ENCODE results near the gene GGT5.
"Not testable (repeated sequence)": the region's sequence is repeated elsewhere in the genome, so short reads cannot be mapped to it uniquely, and the experiment has no call there.

GRCh38 chr22:24264329-24264896 lies 19.5 kb upstream of the GGT5 start:
- TF ChIP-seq, protein P1, sequence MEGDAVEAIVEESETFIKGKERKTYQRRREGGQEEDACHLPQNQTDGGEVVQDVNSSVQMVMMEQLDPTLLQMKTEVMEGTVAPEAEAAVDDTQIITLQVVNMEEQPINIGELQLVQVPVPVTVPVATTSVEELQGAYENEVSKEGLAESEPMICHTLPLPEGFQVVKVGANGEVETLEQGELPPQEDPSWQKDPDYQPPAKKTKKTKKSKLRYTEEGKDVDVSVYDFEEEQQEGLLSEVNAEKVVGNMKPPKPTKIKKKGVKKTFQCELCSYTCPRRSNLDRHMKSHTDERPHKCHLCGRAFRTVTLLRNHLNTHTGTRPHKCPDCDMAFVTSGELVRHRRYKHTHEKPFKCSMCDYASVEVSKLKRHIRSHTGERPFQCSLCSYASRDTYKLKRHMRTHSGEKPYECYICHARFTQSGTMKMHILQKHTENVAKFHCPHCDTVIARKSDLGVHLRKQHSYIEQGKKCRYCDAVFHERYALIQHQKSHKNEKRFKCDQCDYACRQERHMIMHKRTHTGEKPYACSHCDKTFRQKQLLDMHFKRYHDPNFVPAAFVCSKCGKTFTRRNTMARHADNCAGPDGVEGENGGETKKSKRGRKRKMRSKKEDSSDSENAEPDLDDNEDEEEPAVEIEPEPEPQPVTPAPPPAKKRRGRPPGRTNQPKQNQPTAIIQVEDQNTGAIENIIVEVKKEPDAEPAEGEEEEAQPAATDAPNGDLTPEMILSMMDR (IDR thresholded peaks at IDR 0.05): not testable (repeated sequence)
- not testable (repeated sequence) for TF ChIP-seq POLR2A (IDR thresholded peaks at IDR 0.05)

Measured in body of pancreas (tissue), 4 donors.